HG03045 (cell line): ENCODE data around the gene EPYC.

Experiments used
- ATAC-seq: cut with Tn5 transposase; IDR thresholded peaks from one replicate; pipeline ENCODE4 v1.9.1; 2021; ENCODE audit warnings: mild to moderate bottlenecking, moderate library complexity; ENCODE audit not compliant: unreplicated experiment

The EPYC gene

GRCh38 chr12:91004872-91005271 lies at the start of gene EPYC:
TSS of gene EPYC (minus strand) at chr12:91004972. CDS start at chr12:91002565, 2,407 bp downstream.
- ATAC-seq = no peak

GRCh38 chr12:91053951-91054715 lies 49.4 kb upstream of the EPYC start:
- no peak for ATAC-seq

GRCh38 chr12:91052026-91052425 lies 47.3 kb upstream of the EPYC start:
- no peak for ATAC-seq

- no peak for ATAC-seq
Observed at GRCh38 chr12:91044586-91044985, 39.8 kb upstream of the EPYC start.

- no peak for ATAC-seq
Observed at GRCh38 chr12:91043408-91043807, 38.6 kb upstream of the EPYC start.

GRCh38 chr12:91040096-91040755 lies 35.5 kb upstream of the EPYC start:
- ATAC-seq = no peak

GRCh38 chr12:91037276-91037675 lies 32.5 kb upstream of the EPYC start:
- no peak for ATAC-seq

GRCh38 chr12:91033251-91033650 lies 28.5 kb upstream of the EPYC start:
- no peak for ATAC-seq

- no peak for ATAC-seq
Observed at GRCh38 chr12:91023326-91024004, 18.7 kb upstream of the EPYC start.

- ATAC-seq = no peak
Observed at GRCh38 chr12:91021076-91021475, 16.3 kb upstream of the EPYC start.

- ATAC-seq = no peak
Observed at GRCh38 chr12:91019455-91019854, 14.7 kb upstream of the EPYC start.

- no peak for ATAC-seq
Observed at GRCh38 chr12:91017511-91018263, 12.9 kb upstream of the EPYC start.

GRCh38 chr12:91017043-91017442 lies 12.3 kb upstream of the EPYC start:
- no peak for ATAC-seq

- peak; percentile 79 for ATAC-seq
Observed at GRCh38 chr12:91009319-91009950, 4.7 kb upstream of the EPYC start.

GRCh38 chr12:91007531-91008290 lies 2.9 kb upstream of the EPYC start:
- peak; percentile 73 for ATAC-seq

- ATAC-seq = no peak
Observed at GRCh38 chr12:91003737-91004136, 1.0 kb downstream of the EPYC start.

- ATAC-seq = no peak
Observed at GRCh38 chr12:91001306-91001705, 3.5 kb downstream of the EPYC start.

GRCh38 chr12:90999966-91000365 lies 4.8 kb downstream of the EPYC start:
- no peak for ATAC-seq

GRCh38 chr12:90999527-90999926 lies 5.2 kb downstream of the EPYC start:
- no peak for ATAC-seq

- no peak for ATAC-seq
Observed at GRCh38 chr12:90995010-90995409, 9.8 kb downstream of the EPYC start.
